ENCODE results near the gene AXDND1.
"Not testable (repeated sequence)": the region's sequence is repeated elsewhere in the genome, so short reads cannot be mapped to it uniquely, and the experiment has no call there.

The AXDND1 gene

DNA sequence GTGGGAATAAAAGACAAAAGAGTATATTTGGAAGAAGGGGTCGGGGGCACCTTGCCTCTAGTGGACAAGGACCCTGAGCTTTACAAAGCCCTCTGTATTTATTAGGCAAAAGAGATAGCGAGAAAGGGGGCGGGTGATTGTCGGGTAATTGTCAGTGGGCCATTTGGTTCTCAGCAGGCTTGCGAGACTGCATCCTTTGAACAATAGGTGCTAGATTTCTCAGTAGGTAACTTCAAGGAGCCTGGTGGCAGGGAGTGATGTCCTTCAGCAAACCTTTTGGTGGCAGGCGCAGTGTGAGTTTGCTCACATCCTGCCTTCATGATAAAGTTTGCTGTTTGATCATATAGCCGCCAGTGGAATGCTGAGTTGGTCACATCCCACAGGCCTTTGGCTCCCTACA, 71.4 kb downstream of the AXDND1 start:
- H3K4me3 ChIP-seq (ENCODE audit: low read depth, low read length): no peak overlapping the region
- no peak for DNase-seq (ENCODE audit: low read depth)
- TF ChIP-seq, protein P1, sequence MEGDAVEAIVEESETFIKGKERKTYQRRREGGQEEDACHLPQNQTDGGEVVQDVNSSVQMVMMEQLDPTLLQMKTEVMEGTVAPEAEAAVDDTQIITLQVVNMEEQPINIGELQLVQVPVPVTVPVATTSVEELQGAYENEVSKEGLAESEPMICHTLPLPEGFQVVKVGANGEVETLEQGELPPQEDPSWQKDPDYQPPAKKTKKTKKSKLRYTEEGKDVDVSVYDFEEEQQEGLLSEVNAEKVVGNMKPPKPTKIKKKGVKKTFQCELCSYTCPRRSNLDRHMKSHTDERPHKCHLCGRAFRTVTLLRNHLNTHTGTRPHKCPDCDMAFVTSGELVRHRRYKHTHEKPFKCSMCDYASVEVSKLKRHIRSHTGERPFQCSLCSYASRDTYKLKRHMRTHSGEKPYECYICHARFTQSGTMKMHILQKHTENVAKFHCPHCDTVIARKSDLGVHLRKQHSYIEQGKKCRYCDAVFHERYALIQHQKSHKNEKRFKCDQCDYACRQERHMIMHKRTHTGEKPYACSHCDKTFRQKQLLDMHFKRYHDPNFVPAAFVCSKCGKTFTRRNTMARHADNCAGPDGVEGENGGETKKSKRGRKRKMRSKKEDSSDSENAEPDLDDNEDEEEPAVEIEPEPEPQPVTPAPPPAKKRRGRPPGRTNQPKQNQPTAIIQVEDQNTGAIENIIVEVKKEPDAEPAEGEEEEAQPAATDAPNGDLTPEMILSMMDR (IDR thresholded peaks at IDR 0.05; ENCODE audit: low read depth, low read length, missing control alignments): no peak
- in situ Hi-C loops (cut with HindIII; ENCODE audit: low sequenced_read_pairs): no loop called here

DNA sequence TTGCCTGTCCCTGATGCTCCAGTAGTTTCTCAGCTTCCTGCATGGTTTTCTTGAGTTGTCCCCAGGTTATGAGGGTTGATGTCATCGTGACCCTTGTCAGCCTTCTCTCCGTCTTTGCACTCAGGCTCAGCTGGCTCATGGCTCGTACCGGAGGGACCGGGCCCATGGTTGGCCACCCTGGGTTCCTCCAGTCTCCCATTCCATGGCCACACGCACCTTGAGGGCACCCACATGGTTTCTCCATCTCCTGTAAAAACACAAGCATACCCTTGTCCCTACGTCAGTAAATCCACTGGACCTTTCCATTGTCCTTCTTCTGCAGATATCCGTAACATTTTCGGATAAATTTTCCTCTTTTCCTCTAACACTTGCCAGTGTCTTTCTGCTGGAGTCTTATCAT, 73.9 kb downstream of the AXDND1 start:
- DNase-seq (ENCODE audit: low read depth); in situ Hi-C loops (cut with HindIII; ENCODE audit: low sequenced_read_pairs): not testable (repeated sequence)

DNA sequence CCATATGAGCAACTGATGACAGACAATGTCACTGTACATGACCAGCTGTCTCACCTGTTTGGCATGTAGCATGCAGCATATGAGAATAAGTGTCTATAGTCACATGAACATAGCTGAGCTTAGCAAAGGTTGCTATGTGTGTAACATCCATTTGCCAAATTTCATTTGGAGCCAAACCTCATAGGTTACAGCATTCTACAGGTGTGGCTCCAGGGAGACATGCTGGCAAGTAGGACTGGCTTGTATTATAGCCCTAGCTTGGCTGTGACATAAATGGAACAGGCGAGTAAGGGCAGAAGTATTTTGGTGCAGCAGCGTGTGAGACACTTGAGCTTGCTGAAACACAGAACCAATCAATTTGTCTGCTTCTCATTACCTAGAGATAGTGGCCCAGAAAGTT, 74.5 kb downstream of the AXDND1 start:
- DNase-seq (ENCODE audit: low read depth); H3K4me3 ChIP-seq (ENCODE audit: low read depth, low read length); in situ Hi-C loops (cut with HindIII; ENCODE audit: low sequenced_read_pairs): not testable (repeated sequence)

More for the DNA sequence above, 73.9 kb downstream of the AXDND1 start:
- not testable (repeated sequence) for H3K4me3 ChIP-seq (ENCODE audit: low read depth, low read length)

DNA sequence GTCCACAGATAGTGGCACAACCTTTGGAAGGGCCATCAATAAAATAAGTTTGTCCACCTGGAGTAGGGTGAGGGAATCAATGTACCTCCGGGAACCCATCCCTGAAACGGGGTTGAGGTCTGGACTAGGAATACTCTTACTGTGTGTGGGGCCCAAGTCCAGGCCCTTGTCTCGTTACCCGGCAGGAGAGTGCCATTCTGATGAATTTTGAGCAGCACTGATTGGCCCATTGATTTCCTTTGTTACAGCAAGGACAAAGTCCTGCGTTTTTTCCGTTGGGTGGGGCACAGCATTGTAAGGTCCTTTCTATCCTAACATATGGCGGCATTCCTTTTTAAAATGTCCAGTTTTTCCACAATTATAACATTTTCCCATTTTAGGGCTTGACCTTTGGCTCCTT, 75.2 kb downstream of the AXDND1 start:
- TF ChIP-seq, protein P1 (IDR thresholded peaks at IDR 0.05; ENCODE audit: low read depth, low read length, missing control alignments): no peak
- in situ Hi-C loops (cut with HindIII; ENCODE audit: low sequenced_read_pairs): no loop called here
- no peak overlapping the region for H3K4me3 ChIP-seq (ENCODE audit: low read depth, low read length)
- DNase-seq (ENCODE audit: low read depth): no peak

DNA sequence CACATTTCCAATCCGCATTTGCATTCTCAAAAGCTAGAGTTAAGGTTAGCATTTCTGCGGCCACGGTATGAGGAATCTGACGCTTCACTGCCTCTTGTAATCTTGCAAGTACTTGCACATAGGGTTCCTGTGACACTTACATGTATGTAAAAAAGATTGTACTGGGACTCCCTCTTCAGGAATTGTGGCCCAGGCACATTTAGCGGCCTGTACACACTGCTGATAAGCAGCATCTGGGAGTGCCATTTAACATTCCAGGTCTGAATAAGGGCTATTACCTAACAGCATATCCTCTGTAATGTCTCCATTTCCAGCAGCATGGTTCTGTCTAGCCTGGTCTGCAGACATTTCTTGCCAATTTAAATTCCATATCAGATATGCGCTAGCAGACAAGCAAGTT, 75.7 kb downstream of the AXDND1 start:
- TF ChIP-seq, protein P1 (IDR thresholded peaks at IDR 0.05; ENCODE audit: low read depth, low read length, missing control alignments): no peak
- in situ Hi-C loops (cut with HindIII; ENCODE audit: low sequenced_read_pairs): no loop called here
- no peak overlapping the region for H3K4me3 ChIP-seq (ENCODE audit: low read depth, low read length)
- DNase-seq (ENCODE audit: low read depth): no peak

DNA sequence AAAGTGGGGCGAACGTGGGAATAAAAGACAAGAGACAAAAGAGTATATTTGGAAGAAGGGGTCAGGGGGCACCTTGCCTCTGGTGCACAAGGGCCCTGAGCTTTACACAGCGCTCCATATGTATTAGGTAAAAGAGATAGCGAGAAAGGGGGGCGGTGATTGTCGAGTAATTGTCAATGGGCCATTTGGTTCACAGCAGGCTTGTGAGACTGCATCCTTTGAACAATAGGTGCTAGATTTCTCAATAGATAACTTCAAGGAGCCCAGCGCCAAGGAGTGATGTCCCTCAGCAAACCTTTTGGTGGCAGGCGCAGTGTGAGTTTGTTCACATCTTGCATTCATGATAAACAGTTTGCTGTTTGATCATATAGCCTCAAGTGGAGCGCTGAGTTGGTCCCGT, 77.1 kb downstream of the AXDND1 start:
- in situ Hi-C loops (cut with HindIII; ENCODE audit: low sequenced_read_pairs); H3K4me3 ChIP-seq (ENCODE audit: low read depth, low read length); DNase-seq (ENCODE audit: low read depth): not testable (repeated sequence)

DNA sequence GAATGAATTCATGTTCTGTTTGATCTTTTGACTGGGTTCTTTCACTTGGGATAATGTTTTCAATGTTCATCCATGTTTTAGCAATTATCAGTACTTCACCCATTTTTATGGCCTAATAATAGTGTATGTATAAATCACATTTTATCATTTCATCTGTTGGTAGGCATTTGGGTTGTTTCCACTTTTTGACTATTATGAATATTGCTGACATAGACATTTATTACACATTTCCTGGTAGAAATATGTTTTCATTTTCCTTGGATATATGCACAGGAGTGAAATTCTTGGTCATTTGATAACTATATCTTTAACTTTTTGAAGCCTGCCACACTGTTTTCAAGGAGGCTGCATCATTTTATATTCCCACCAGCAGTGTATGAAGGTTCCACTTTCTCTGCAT, 79.8 kb downstream of the AXDND1 start:
- TF ChIP-seq, protein P1 (IDR thresholded peaks at IDR 0.05; ENCODE audit: low read depth, low read length, missing control alignments): no peak
- no peak overlapping the region for H3K4me3 ChIP-seq (ENCODE audit: low read depth, low read length)
- DNase-seq (ENCODE audit: low read depth): no peak
- in situ Hi-C loops (cut with HindIII; ENCODE audit: low sequenced_read_pairs): no loop called here

DNA sequence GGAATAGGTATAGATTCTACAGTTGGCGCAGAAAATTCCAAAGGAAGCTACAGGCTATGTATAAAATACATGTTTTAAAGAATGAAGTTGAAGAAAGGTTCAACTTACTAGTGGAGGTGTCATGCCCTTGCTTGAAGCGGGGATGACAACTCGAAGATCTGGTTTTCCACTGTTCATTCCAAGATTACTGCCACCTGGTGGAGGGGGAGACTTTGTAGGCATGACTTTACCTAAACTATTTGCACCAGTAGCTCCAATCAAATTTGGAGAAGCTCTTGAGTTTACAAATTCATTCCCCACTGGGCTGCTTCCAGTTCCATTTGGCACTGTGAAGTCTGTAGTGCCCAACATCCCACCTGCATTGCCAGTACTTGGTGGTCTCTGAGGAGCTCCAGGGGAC, 81.7 kb downstream of the AXDND1 start:
- DNase-seq (ENCODE audit: low read depth): no peak
- no peak overlapping the region for H3K4me3 ChIP-seq (ENCODE audit: low read depth, low read length)
- TF ChIP-seq, protein P1 (IDR thresholded peaks at IDR 0.05; ENCODE audit: low read depth, low read length, missing control alignments): no peak
- in situ Hi-C loops (cut with HindIII; ENCODE audit: low sequenced_read_pairs): no loop called here

All from astrocyte of the cerebellum (primary cell).